Measurements from ENCODE around the gene DNAH3.

The DNAH3 gene

DNA sequence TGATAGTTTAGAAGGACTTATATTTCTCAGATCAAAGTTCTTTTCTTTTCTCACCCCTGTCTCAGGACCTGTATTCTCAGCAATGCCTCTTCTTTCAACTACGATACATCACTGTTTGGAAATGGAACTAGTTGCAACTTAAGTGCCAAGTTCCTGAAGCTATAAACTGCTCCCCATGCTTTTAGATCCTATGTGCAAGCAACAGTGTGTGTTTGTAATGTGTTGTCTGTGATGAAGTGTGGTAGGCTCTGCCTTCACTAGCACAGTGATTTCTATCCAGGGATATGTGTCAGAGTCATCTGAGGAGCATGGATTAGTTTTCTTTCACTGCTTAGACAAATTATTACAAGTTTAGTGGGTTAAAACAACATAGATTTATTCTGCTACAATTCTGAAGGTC lies 42.3 kb upstream of the DNAH3 start:
- H3K4me3 ChIP-seq (ENCODE audit: low read depth, low read length) = no peak overlapping the region
- POLR2A ChIA-PET = no interaction called here
- TF ChIP-seq, protein P1, sequence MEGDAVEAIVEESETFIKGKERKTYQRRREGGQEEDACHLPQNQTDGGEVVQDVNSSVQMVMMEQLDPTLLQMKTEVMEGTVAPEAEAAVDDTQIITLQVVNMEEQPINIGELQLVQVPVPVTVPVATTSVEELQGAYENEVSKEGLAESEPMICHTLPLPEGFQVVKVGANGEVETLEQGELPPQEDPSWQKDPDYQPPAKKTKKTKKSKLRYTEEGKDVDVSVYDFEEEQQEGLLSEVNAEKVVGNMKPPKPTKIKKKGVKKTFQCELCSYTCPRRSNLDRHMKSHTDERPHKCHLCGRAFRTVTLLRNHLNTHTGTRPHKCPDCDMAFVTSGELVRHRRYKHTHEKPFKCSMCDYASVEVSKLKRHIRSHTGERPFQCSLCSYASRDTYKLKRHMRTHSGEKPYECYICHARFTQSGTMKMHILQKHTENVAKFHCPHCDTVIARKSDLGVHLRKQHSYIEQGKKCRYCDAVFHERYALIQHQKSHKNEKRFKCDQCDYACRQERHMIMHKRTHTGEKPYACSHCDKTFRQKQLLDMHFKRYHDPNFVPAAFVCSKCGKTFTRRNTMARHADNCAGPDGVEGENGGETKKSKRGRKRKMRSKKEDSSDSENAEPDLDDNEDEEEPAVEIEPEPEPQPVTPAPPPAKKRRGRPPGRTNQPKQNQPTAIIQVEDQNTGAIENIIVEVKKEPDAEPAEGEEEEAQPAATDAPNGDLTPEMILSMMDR (IDR thresholded peaks at IDR 0.05; ENCODE audit: insufficient read depth, low read length, missing control alignments) = no peak
- no peak for DNase-seq (ENCODE audit: low read depth, low spot score)
- CTCF ChIA-PET = no interaction called here

DNA sequence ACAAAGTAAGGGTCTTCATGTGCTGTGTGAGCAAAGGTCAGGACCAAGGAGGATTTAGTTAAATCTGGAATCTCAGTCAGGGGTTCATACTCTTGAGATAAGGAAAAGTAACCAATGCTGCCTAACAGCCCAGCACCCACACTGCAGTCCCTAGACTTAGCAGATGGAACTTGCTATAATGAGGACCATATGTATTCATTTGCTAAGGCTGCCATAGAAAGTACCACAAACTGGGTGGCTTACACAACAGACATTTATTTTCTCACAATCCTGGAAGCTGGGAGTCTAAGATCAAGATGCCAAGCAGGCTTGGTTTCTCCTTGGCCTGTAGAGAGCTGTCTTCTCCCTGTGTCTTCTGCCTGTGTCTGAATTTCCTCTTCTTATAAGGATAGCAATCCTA lies 40.0 kb upstream of the DNAH3 start:
- POLR2A ChIA-PET = no interaction called here
- TF ChIP-seq, protein P1 (IDR thresholded peaks at IDR 0.05; ENCODE audit: insufficient read depth, low read length, missing control alignments) = no peak
- no peak overlapping the region for H3K4me3 ChIP-seq (ENCODE audit: low read depth, low read length)
- CTCF ChIA-PET = interaction anchor here (1.3 to 4.9 kb wide), 5 partner anchors 9 to 110 kb away, joined by 4 to 44 read pairs (median 15); partner anchors contain the start of gene CRYM
- peak; percentile 26 for DNase-seq (ENCODE audit: low read depth, low spot score)

DNA sequence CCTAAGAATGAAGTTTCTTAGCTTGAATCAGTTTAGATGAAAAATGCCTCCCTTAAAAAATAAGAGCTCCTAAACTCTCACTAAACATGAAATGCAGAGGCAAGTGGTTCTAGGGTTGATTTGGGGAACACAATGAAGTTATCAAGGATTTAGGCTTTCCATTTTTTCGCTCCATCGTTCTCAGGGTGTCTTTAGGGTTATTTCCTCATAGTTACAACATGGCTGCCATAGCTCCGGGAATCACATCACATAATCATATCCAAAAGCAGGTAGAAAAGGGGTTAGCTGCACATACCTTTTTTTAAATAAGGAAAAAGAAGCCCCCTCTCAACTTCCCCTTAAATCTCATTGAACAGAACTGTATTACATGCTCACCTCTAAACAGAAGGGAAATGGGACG lies 39.4 kb upstream of the DNAH3 start:
- POLR2A ChIA-PET = no interaction called here
- no peak for DNase-seq (ENCODE audit: low read depth, low spot score)
- CTCF ChIA-PET = interaction anchor here (0.7 to 4.9 kb wide), 13 partner anchors 10 to 111 kb away, joined by 3 to 44 read pairs (median 6); partner anchors contain the start of gene CRYM
- no peak overlapping the region for H3K4me3 ChIP-seq (ENCODE audit: low read depth, low read length)
- TF ChIP-seq, protein P1 (IDR thresholded peaks at IDR 0.05; ENCODE audit: insufficient read depth, low read length, missing control alignments) = no peak

DNA sequence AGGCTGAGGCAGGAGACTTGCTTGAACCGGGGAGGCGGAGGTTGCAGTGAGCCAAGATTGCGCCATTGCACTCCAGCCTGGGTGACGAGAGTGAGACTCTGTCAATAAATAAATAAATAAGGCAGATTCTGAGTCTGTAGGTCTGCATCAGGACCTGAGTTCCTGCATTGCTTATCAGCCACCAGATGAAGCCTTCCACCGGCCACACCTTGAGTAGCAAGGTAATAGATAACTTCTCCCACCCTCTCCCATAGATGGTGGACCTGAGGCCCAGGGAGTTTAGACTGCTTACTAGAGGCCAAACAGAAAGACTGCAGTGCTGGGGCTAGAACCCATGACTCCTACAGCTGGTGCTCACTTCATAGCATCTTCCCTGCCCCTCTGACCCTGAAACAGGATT lies 38.7 kb upstream of the DNAH3 start:
- no peak for DNase-seq (ENCODE audit: low read depth, low spot score)
- H3K4me3 ChIP-seq (ENCODE audit: low read depth, low read length) = no peak overlapping the region
- TF ChIP-seq, protein P1 (IDR thresholded peaks at IDR 0.05; ENCODE audit: insufficient read depth, low read length, missing control alignments) = no peak
- ChIA-PET POLR2A (interaction anchor here (1.9 kb wide), 1 partner anchor 111 kb away, joined by 9 read pairs; no protein-coding TSS in a partner anchor), CTCF (interaction anchor here (0.7 to 4.9 kb wide), 21 partner anchors 8 to 114 kb away, joined by 3 to 44 read pairs (median 6); partner anchors contain the start of gene CRYM)

DNA sequence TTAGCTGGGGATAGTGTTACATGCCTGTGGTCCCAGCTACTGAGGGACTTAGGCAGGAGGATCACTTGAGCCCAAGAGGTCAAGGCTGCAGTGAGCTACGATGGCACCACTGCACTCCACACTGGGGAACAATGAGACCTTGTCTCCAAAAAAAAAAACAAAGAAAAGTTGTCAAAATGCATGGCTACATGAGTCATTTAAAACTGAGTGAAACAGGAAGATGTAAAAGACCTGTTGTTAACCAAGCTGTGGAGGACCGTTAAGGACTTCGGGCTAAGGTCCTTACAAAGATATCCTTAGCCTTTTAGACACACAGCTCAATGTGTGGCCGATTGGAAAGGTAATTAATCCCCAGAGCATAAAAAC lies 35.7 kb upstream of the DNAH3 start:
- DNase-seq (ENCODE audit: low read depth, low spot score) = no peak
- ChIA-PET CTCF (interaction anchor here (0.7 to 4.9 kb wide), 6 partner anchors 10 to 395 kb away, joined by 3 to 44 read pairs (median 16); partner anchors contain the start of gene CRYM), POLR2A (interaction anchor here (1.0 kb wide), 1 partner anchor 28 kb away, joined by 3 read pairs; the partner anchor contains the start of gene LDAF1)
- TF ChIP-seq, protein P1 (IDR thresholded peaks at IDR 0.05; ENCODE audit: insufficient read depth, low read length, missing control alignments) = no peak
- no peak overlapping the region for H3K4me3 ChIP-seq (ENCODE audit: low read depth, low read length)

DNA sequence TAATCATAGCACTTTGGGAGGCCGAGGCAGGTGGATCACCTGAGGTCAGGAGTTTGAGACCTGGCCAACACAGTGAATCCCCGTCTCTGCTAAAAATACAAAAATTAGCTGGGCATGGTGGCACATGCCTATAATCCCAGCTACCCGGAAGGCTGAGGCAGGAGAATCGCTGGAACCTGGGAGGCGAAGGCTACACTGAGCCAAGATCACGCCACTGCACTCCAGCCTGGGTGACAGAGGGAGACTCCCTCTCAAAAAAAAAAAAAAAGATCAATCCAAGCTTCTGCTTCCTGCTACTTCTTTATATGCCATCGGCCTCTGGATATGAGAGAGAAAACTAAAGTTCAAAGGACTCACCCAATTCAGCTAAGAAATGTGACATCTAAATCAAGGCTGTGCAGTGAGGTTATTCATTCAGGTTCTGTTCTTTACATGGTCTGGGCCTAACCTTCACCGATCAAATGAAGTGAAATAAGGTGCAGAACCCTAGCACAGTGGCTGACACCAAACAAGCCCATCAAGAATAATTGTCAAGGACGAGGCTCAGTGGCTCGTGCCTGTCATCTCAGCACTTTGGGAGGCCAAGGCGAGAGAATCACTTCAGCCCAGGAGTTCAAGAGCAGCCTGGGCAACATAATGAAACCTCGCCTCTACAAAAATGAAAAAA lies 35.1 kb upstream of the DNAH3 start:
- CTCF ChIA-PET = interaction anchor here (1.1 to 4.2 kb wide), 3 partner anchors 9 to 29 kb away, joined by 3 to 36 read pairs (median 6); no protein-coding TSS in a partner anchor
- no peak for DNase-seq (ENCODE audit: low read depth, low spot score)
- no peak overlapping the region for H3K4me3 ChIP-seq (ENCODE audit: low read depth, low read length)
- POLR2A ChIA-PET = no interaction called here
- TF ChIP-seq, protein P1 (IDR thresholded peaks at IDR 0.05; ENCODE audit: insufficient read depth, low read length, missing control alignments) = no peak
